GM12801 (cell line): ENCODE data around the gene DYNLT4.

Experiments
- CTCF ChIP-seq: IDR thresholded peaks from one replicate; pipeline ENCODE4 v1.5.1; 2011; ENCODE audit warnings: control low read depth; ENCODE audit not compliant: insufficient read length; ENCODE audit errors: extremely low read depth

DYNLT4 gene

GRCh38 chr1:44819608-44820327, 12.6 kb upstream of the DYNLT4 start:
- no peak for TF ChIP-seq CTCF

- TF ChIP-seq CTCF: no peak
Observed at GRCh38 chr1:44819196-44819607, 12.1 kb upstream of the DYNLT4 start.

GRCh38 chr1:44817771-44818495, 10.8 kb upstream of the DYNLT4 start:
- no peak for TF ChIP-seq CTCF

GRCh38 chr1:44817307-44817706, 10.2 kb upstream of the DYNLT4 start:
- TF ChIP-seq CTCF: no peak

- no peak for TF ChIP-seq CTCF
Observed at GRCh38 chr1:44812822-44813543, 5.8 kb upstream of the DYNLT4 start.

GRCh38 chr1:44811234-44811633, 4.1 kb upstream of the DYNLT4 start:
- no peak for TF ChIP-seq CTCF

- TF ChIP-seq CTCF: no peak
Observed at GRCh38 chr1:44810101-44810761, 3.1 kb upstream of the DYNLT4 start.
